ENCODE measurements around the gene ATF1.

Gene ATF1

DNA sequence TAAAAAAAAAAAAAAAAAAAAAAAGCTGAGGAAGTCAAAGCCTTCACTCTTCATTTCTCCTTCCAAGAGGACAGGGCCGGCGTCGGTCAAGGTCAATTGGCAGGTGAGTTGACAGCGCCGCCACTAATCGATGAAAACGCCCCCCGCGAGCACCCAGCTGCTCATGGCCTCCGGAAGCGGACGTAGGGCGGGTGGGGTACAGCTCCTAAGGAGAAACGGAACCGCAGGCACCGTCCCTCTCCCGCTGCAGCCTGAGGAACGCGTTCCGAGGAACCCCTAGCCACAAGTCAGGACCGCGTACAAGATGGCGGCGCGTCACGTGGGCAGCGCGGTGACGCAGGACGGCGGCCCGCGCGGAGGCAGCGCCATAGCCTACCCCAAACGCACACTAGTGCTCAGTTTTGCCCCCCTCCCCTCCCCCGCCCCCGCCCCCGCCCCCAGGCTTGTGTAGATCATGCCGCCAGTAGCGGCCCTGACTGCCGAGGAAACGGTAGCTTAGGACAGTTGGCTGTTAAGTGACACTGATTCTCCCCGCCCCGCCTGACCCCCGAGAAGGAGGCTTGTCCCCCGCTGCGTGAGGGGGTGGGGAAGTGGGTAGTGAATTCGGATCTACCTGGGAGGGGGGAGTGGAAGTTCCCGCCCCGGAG lies at the start of gene ATF1:
Gene ATF1, plus strand, starts transcription at position 463 of the 647 bp plus-strand sequence. CDS start 16,045 bp downstream, outside the sequence.
- DNase-seq = peak; percentile 85

DNA sequence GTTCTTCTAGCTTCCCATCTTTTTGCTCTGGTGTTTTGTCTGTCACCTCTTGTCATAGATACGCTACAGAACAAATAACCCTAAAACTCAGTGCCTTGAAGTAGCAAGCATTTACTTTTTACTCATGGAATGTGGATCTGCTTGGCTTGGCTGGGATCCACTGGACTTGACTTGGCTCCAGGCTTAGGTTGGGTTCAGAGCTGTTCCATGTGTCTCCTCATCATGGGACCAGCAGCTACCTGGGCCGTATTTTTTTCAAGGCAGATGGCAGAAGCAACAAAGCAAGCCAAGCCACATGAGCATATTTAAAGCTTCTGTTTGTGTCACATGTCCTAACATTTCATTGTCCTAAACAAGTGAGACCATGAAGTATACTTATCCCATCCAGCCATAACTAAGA lies 48.7 kb upstream of the ATF1 start:
- DNase-seq = no peak

DNA sequence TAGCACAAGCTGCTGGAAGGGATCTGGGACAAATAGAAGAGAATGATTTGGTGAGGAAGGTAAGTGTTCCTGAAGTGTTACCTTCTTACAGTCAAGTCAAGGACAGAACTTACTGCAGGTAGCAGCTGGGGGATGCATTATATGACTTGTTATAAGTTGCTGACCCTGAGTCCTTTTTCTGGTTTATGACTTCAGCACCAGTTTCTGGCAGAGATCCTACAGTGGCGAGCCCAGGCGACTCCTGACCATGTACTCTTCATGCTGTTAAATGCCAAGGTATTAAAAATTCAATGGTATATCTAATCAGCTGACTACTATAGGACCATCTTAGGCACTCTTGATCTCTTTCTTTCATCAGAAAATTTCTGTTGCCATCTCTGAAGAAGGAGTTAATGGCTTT lies 45.1 kb upstream of the ATF1 start:
- no peak for DNase-seq

DNA sequence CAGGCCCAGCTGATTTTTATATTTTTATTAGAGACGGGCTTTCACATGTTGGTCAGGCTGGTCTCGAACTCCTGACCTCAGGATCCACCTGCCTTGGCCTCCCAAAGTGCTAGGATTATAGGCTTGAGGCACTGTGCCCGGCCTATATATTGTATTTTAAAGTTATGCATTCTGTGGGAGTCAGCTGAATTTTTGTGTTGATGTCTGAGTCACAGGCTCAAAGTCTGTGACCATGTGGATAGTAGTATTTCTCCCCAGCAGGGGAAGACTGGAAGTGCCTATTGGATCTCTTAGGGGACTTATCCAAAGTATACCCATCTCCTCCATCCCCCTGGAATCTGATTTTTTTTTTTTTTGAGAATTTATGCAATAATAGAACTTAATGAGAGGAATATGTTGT lies 43.8 kb upstream of the ATF1 start:
- no peak for DNase-seq

DNA sequence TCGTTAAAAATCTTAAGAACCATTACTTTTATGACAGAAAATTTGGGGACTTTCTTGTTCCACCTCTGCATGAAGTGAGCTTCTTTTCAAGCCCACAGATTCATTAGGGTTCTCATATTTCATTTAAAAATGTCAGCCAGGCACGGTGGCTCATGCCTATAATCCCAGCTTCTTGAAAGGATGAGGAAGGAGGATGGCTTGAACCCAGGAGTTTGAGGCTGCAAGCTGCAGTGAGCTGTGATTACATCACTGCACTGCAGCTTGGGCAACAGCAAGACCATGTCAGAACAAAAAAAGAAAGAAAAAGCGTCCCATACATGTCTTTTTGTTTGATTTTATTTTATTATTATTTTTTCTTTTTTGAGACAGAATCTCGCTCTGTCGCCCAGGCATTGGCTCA lies 43.4 kb upstream of the ATF1 start:
- DNase-seq = no peak

DNA sequence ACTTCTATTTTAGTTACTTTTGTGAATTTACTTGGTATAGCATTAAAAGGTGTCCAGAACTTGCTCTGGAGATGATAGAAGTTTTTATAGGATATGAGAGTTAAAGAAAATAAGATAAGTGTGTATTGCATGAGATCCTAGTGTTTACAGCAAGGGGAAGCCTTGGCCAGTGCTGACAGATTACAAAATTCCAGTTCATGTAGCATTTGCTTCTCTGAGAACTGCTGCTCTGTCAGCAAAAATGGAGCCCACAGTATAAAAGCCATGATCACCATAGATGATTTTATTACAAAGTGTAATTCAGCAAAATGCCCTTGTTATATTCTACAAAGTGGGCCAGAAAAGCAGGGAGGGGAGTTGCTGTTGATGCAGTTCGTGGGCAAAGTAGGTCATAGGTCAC lies 40.0 kb upstream of the ATF1 start:
- DNase-seq = no peak

DNA sequence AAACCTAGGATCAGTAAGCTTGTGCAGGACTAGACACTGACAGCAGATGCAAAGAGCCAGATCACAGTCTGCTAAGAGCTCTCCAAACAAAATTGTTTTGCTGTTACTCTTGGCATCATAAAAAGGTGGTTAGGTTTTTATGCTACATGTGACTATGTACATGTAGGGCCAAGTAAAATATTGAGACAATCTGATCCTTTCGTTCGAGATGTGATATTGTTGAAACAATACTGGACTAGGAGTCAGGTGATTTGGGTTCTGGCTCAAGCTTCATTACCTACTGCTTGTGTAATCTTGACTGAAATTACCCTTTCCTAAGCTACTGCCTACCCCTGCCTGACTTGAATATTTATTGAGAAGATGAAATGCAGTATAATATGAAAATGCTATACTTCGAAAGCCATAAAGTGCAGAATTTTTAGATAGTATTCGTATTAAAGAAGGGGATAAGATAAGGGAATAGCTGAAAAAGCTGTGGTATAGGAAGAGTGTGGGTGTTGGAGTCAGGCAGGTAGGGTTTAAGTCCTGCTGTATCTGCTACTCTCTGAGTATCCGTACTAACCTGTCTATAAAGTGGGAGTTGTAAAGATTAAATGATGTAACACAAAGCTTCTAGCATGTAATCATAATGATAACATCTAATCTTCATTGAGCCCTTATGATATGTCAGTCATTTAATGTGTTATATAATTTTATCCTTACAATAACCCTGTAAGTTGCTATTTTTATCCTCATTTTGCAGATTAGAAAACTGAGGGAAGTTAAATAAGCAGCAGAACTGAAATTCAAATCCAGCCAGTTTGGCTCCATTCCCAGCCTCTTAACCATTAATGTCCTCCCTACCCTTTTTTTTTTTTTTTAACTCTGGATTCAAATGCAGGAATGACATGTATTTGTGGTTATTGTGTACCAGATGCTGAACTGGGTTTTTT lies 38.6 kb upstream of the ATF1 start:
- no peak for DNase-seq

DNA sequence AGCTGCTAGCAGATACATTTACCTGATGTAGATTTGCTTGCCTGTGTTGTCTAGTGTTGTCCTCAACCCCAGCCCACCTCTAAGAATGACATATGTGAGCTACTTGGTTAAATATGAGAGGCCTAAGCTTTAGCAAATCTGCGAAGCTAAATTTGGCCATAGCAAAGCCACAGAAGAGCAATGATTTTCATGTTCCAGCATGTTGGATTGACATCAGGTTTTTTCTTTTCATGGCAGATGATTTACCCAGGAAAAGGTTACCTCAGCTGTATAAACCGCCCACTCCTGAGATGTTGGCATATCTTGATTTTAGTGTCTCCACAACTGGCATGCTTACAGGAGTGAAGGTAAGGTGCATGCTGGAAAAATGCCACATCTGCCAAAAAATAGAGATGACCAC lies 36.4 kb upstream of the ATF1 start:
- DNase-seq = no peak

DNA sequence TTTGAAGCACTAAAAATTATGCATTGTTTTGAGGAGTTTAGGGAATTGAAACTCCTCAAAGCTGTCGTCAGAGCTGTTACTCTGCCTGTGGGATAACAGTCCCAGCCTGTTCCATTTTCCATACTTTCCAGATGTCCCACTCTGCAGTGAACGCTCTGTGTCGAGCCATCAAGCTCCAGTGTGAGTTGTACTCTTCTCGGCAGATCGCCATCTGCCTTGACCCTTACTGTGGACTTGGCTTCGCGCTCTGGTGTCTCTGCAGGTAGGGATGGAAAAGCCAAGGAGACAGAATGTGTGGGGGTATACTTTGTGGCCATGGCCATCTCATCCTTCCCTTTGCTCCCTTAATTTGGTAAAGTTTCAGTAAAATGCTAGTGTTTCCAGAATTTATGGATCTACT lies 35.5 kb upstream of the ATF1 start:
- DNase-seq = no peak

DNA sequence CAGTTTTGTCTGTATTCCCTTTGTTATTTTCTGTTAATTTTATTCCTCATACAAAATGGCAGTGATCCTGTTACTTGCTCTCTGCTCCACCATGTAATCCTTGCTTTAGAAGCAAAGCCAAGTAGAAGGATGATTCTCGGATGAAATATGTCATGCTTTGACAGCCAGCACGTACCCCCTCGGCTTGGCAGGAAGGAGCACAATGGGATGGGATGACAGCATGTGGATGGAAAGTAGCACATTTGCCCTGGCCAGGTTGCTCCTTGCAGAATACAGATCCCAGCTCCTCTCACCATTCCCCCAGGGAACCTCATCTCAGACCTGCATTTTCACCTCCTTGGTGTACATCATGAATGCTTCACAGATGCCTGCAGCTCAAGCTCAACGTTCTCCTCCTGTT lies 35.1 kb upstream of the ATF1 start:
- DNase-seq = no peak

DNA sequence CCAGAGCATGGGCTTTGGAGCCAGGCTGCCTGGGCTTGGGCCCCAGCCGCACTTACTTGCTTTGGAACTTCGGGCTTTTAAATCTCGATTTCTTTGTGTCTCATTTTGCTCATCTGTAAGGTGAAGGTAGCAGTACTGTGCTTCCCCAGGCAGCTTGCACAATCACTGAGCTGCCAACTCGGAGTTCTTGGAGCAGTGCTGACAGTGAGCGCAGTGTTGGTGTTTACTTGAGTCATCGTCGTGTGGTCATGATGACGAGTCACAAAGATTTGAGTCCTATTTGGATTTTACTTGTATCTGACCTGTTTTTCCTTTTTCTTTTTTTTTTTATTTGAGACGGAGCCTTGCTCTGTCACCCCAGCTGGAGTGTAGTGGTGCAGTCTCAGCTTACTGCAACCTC lies 31.3 kb upstream of the ATF1 start:
- DNase-seq = no peak

DNA sequence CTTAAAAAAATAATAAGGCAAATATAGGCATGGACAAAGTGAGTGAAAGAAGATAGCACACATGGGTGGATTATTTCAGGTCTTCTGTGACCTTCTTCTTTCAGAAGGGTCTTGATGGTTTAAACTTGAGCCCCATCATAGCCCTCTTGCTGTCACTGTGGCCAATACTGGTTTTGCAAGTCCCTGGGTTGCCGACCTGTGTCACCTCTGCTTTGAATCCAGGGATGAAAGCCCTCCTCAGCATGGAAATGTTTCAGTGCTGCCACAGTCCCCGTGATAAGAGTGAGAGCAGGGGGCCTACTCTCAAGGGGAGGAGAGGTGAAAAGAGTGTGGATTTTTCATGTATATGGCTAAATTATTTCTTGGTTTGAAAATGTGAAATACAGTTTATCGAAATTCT lies 30.2 kb upstream of the ATF1 start:
- DNase-seq = no peak

DNA sequence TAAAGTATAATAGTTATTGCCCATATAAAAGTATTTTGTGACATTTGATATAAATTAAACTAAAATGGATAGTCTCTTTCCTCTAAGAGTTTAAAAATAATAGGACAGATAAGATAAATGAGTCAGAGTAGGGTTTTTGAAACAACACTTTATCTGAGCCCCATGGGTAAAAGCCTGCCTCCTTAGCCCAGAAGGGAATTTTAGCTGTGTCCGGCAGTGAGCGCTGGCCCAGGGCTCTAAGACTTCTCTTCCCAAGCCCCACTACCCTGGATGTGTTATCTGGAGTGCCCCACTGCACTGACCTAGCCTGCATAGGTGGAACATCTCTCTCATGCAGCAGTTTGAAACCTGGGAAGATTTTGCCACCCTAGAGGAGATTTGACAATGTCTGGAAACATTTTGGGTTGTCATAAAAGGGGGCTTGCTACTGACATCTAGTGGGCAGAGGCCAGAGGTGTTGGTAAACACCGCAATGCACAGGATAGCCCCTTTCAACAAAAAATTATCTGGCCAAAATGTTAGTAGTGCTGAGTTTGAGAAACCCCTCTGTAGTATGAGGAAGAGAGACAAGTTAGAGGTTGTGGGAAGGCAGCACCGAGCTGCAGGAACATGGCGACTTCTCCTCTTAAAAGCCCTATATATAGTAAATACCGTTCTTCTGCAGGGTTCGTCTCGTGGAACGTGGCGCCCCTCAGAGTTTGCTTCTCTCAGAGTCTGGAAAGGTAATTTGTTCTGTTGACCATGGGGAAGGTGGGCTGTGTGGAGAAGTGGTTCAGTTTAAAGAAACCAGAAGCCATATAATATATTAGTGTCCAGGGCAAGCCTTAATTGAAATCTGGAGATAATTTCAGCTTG lies 29.3 kb upstream of the ATF1 start:
- peak; percentile 5 for DNase-seq

DNA sequence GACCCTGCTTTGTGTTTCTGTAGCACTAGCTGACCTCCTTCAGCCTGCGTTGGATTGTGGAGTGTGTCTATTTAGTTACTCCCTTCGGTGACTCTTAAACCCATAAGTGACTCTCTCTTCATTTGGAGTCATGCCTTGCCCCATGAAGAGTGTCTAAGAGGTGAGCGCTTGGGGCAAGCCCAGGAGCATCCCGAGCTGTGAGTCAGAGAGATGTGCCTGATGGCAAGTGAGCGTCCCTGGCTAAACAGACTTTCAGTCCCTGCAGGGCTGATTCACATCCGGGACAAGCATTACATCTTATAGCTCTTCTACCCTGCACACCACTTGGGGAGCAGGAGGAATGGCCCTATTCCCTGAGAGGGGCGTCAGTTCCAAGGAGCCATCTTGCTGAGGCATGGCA lies 24.3 kb upstream of the ATF1 start:
- DNase-seq = no peak

DNA sequence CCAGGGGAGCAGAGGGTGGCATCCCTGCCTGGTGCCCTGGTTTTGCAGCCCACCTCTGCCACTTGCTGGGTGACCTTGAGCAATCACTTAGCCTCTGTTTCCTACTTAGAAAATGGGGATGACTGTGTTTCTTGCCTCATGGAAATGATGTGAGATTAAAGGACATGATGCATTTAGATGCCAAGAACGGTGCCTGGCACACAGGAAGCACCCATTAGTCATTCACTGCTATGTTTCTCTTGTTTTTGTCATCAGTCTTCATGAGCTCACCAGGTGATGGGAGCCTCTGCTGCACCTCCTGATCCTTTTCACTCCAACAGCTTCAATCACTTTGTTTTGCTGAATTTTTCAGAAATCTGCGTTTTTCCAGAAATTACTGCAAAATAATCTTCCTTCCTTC lies 23.6 kb upstream of the ATF1 start:
- DNase-seq = no peak

DNA sequence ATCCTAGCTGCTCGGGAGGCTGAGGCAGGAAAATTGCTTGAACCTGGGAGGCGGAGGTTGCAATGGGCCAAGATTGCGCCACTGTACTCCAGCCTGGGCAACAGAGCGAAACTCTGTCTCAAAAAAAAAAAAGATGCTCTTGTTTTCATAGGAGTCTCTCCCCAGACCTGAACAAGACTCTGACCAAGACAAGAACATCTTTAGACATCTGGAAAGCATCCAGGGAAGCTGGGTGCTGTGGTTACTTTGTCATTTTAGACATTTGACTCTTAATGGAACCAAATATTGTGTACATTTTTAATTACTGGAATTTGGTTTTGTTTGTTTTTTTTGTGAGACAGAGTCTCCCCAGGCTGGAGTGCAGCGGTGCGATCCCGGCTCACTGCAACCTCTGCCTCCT lies 21.1 kb upstream of the ATF1 start:
- no peak for DNase-seq

DNA sequence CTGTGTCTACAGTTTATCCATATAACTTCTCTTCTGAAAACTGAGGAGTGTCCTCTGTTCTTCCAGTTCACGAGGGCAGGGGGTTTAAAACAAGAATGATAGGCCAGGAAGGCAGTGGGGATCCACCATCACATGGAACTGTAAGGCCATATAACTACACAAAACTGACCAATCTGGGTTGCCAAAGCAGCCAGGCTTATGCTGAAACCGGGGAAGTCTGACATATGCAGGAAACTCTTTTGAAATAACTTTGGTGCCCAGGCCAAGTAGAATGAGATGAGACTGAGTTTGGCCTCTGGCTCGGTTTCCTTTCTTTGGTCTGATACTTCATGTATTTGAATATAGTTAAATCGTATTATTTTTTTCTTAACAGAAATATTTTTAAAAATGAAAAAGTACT lies 18.0 kb upstream of the ATF1 start:
- DNase-seq = no peak

DNA sequence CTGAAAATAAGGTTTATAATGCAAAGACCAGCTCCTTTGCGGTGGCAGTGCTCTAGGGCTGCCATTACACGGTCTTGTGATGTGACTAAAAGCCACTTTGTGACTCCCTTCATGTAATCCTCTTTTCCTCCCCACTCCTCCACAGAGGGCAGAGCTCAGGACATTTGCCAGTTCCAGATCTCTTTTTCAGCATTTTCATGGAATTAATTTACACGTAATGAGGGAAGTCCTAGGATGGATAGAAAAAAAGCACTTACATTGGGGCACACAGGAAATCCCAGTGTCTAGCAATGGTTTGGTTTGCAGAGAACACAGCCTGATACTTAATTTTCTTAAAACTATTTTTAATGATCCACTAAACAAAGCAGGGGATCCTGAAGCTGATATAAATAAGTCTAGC lies 17.5 kb upstream of the ATF1 start:
- DNase-seq = no peak

DNA sequence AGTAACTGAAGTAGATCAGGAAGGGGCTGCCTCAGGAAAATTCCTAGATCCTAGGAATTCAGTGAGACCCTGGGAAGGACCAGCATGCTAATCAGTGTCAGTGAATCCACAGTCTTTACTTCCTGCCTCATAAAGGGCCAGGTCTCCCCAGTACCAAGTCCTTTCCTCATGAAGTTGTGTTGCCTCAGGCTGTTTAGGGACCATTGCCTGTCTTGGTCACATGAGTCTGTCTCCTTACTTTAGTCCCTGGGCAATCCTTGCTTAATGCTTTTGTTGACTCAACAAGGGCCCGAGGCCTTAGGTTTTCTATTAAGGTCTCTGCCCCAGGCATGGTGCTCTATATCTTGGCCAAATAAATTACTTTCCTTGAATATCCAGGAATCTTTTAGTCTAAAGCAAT lies 16.1 kb upstream of the ATF1 start:
- no peak for DNase-seq

DNA sequence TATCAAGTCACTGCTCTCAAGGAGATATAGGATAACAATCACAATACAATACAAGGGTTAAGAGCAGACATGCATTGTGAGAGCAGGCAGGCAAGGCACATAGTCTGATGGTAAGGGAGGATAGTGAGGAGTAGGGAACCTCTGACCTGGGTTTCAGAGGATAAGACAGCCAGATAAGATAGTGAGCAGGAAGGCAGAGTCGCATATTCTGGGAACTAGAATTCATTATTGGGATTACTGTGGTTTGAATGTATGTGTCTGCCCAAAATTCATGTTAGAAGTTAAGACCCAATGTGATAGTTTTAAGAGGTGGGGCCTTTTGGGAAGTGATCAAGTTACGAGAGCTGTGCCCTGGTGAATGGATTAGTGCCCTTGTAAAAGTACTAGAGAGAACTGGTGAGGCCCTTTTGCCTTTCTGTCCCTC lies 14.4 kb upstream of the ATF1 start:
- DNase-seq = no peak

DNA sequence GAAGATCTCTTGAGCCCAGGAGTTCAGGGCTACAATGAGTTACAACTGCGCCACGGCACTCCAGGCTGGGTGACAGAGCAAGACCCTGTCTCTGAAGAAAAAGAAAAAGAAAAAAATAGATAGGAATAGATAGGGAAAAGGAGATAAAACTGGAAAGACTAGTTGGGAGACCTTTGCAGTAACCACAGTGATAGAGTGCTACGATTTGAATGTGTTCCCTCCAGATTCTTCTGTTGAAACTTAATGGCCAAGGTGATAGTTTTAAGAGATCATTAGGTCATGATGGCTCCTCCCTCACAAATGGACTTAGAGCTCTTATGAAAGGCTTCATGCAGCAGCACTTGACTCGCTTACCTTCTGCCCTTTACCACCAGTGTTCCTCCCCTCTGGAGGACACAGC lies 13.5 kb upstream of the ATF1 start:
- DNase-seq = no peak

DNA sequence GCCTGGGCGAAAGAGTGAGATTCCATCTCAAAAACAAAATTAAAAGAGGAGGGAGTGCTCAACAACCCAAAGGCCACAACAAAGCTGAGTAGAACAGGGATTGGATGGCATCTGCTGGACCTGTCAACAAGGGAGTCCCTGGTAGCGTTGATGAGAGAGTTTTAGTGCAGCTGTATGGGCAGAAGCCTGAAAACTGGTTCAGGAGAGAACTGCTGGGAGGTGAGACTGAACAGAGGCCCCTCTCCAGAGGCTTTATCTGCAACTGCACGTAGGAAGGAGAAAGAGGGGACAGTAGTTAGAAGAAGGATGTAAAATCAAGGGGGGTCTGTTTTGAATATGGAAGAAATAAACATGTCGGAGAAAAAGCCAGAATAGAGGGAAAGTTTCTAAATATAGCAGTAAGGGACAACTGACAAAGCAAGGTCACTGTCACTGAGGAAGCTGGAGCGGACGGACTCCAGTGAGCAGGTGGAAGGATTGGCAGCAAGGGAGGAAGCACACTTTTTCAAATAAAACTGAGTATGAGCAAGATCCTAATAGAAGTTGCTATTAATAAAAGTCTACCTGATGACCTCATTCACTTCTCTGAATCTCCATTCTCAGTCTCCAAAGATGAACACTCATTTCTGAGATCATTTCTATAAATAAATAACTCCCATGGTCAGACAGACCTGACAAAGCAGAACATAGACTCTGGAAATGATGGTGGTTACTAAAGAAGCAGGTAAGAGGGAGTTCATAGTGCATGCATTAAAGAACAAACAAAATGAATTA lies 11.8 kb upstream of the ATF1 start:
- DNase-seq = no peak

Data from activated gamma-delta T cell treated with Interleukin-2 at 50 U/mL for 16 hours (primary cell).